Fibroblast of skin of abdomen (primary cell): ENCODE results near the gene NAV2.

ENCODE experiments used
- DNase-seq: peaks from one replicate; pipeline ENCODE4 v3.0.0-alpha.2; 2013

The NAV2 gene

GRCh38 chr11:19751055-19751454, 38.4 kb downstream of the NAV2 start:
- DNase-seq = no peak

- peak; percentile 67 for DNase-seq
Measured at GRCh38 chr11:19753451-19754106, 40.9 kb downstream of the NAV2 start.

GRCh38 chr11:19756675-19757475, 44.2 kb downstream of the NAV2 start:
- DNase-seq = peak; percentile 61

GRCh38 chr11:19759389-19759788, 46.8 kb downstream of the NAV2 start:
- no peak for DNase-seq

- no peak for DNase-seq
Measured at GRCh38 chr11:19762266-19762665, 49.6 kb downstream of the NAV2 start.

- no peak for DNase-seq
Measured at GRCh38 chr11:19763330-19763729, 50.7 kb downstream of the NAV2 start.

- peak; percentile 25 for DNase-seq
Measured at GRCh38 chr11:19766206-19766605, 53.6 kb downstream of the NAV2 start.

- no peak for DNase-seq
Measured at GRCh38 chr11:19766810-19767209, 54.2 kb downstream of the NAV2 start.

GRCh38 chr11:19767627-19768151, 55.1 kb downstream of the NAV2 start:
- no peak for DNase-seq

- no peak for DNase-seq
Measured at GRCh38 chr11:19768197-19768596, 55.6 kb downstream of the NAV2 start.

- DNase-seq = no peak
Measured at GRCh38 chr11:19768815-19769214, 56.2 kb downstream of the NAV2 start.

GRCh38 chr11:19769820-19770219, 57.2 kb downstream of the NAV2 start:
- no peak for DNase-seq

- no peak for DNase-seq
Measured at GRCh38 chr11:19770277-19770676, 57.6 kb downstream of the NAV2 start.

GRCh38 chr11:19771463-19771862, 58.8 kb downstream of the NAV2 start:
- DNase-seq = no peak

GRCh38 chr11:19772480-19772879, 59.8 kb downstream of the NAV2 start:
- DNase-seq = no peak

- DNase-seq = no peak
Measured at GRCh38 chr11:19774329-19774728, 61.7 kb downstream of the NAV2 start.

- no peak for DNase-seq
Measured at GRCh38 chr11:19774817-19775580, 62.4 kb downstream of the NAV2 start.

GRCh38 chr11:19775622-19776021, 63.0 kb downstream of the NAV2 start:
- DNase-seq = no peak

- no peak for DNase-seq
Measured at GRCh38 chr11:19777039-19777376, 64.4 kb downstream of the NAV2 start.

GRCh38 chr11:19777377-19778102, 64.9 kb downstream of the NAV2 start:
- peak; percentile 74 for DNase-seq

- no peak for DNase-seq
Measured at GRCh38 chr11:19779740-19780139, 67.1 kb downstream of the NAV2 start.

- DNase-seq = no peak
Measured at GRCh38 chr11:19781351-19781750, 68.7 kb downstream of the NAV2 start.

- DNase-seq = no peak
Measured at GRCh38 chr11:19785265-19785664, 72.6 kb downstream of the NAV2 start.
